Fibroblast of lung (primary cell): ENCODE measurements around the gene PSG5.
"Not testable (repeated sequence)": the region's sequence is repeated elsewhere in the genome, so short reads cannot be mapped to it uniquely, and the experiment has no call there.

Experiments
- EZH2 ChIP-seq: IDR thresholded peaks from 2 replicates; pipeline ENCODE4 v1.5.1; 2012; ENCODE audit warnings: low read length, control low read depth, mild to moderate bottlenecking; ENCODE audit errors: missing control alignments
- TF ChIP-seq, protein P1 (sequence below), 2 donors: IDR thresholded peaks in 1 of 2; conservative IDR thresholded peaks in 1 of 2; 1 replicate in 1 of 2; 2 replicates in 1 of 2; pipeline ENCODE4 v1.5.1; 2011 to 2012; ENCODE audit warnings: low read length in 2 of 2, control low read depth in 1 of 2, inconsistent platforms in 1 of 2, low read depth in 1 of 2, mild to moderate bottlenecking in 1 of 2

DNA sequence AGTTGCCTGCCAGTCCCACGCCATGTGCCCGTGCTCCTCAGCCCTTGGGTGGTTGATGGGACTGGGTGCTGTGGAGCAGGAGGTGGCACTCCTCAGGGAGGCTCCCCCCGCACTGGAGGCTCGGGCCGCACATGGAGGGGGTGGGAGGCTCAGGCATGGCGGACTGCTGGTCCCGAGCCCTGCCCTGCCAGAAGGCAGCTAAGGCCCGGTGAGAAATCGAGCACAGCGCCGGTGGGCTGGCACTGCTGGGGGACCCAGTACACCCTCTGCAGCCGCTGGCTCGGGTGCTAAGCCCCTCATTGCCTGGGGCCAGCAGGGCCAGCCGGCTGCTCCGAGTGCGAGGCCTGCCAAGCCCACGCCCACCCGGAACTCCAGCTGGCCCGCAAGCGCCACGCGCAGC, 35.6 kb upstream of the PSG5 start:
- TF ChIP-seq, protein P1, sequence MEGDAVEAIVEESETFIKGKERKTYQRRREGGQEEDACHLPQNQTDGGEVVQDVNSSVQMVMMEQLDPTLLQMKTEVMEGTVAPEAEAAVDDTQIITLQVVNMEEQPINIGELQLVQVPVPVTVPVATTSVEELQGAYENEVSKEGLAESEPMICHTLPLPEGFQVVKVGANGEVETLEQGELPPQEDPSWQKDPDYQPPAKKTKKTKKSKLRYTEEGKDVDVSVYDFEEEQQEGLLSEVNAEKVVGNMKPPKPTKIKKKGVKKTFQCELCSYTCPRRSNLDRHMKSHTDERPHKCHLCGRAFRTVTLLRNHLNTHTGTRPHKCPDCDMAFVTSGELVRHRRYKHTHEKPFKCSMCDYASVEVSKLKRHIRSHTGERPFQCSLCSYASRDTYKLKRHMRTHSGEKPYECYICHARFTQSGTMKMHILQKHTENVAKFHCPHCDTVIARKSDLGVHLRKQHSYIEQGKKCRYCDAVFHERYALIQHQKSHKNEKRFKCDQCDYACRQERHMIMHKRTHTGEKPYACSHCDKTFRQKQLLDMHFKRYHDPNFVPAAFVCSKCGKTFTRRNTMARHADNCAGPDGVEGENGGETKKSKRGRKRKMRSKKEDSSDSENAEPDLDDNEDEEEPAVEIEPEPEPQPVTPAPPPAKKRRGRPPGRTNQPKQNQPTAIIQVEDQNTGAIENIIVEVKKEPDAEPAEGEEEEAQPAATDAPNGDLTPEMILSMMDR (conservative IDR thresholded peaks at IDR 0.05 in 1 of 2, IDR thresholded peaks at IDR 0.05 in 1 of 2; ENCODE audit: low read depth in 1 of 2, low read length in 2 of 2) = not testable (repeated sequence)
- not testable (repeated sequence) for TF ChIP-seq EZH2
